HG03280 (cell line): ENCODE measurements around the gene MSANTD4.
"Not testable (repeated sequence)": the region's sequence is repeated elsewhere in the genome, so short reads cannot be mapped to it uniquely, and the experiment has no call there.

Experiments
- ATAC-seq: cut with Tn5 transposase; IDR thresholded peaks from one replicate; pipeline ENCODE4 v1.9.1; 2021; ENCODE audit warnings: mild to moderate bottlenecking, moderate library complexity; ENCODE audit not compliant: unreplicated experiment

MSANTD4 gene

GRCh38 chr11:106021967-106022794 is at the start of gene MSANTD4:
Gene MSANTD4 (minus strand): TSS chr11:106022240. CDS start chr11:106010917, 11,323 bp downstream.
- peak; percentile 98 for ATAC-seq

- no peak for ATAC-seq
Observed at GRCh38 chr11:106070606-106071005, 48.6 kb upstream of the MSANTD4 start.

DNA sequence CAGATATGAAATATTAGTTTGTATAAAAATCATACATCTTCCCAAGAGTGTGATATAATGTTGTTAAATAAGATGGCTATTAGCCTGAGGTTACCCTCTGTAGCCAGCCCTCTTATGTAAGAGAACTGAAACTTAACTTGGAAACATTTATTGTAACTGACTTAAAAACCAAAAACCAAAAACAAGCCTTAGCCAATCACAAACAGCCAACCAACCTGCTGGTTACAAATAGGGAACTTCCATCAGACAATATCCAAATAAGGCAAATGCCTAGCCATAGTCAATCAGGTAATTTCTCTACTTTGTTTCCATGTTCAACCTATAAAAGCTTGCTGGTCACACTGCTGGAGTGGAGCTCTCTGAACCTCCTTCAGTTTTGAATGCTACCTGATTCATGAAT is 41.0 kb upstream of the MSANTD4 start:
- no peak for ATAC-seq

- ATAC-seq = no peak
Observed at GRCh38 chr11:106061954-106062949, 40.2 kb upstream of the MSANTD4 start.

- ATAC-seq = no peak
Observed at GRCh38 chr11:106061249-106061784, 39.3 kb upstream of the MSANTD4 start.

DNA sequence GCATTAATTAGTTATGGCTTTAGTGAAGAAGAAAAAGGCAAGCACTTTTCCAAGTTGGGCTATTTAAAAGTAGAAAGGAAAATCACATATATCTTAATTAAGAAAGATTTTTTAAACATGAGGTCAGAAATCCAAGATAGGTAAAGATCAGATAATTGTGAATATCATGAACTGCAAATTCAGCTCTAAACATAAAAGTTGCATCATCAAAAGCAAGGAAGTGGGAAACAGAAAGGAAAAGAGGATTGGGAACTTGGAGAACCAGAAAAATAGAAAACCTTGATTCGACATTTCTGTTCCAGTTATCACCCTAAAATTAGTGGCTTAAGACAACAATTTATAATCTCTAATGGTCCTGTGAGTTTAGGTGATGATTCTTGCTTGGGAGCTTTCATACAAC is 37.6 kb upstream of the MSANTD4 start:
- ATAC-seq = no peak

DNA sequence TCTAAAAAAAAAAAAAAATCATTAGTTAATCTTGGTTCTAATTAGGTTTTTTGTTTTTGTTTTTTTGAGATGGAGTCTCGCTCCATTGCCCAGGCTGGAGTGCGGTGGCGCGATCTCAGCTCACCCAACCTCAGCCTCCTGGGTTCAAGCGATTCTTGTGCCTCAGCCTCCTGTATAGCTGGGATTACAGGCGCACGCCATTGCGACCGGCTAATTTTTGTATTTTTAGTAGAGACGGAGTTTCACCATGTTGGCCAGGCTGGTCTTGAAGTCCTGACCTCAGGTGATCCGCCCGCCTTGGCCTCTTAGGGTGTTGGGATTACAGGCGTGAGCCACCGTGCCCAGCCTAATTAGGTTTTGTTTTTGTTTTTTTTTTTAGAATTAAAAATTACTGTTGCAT is 36.3 kb upstream of the MSANTD4 start:
- ATAC-seq = not testable (repeated sequence)

GRCh38 chr11:106051103-106051502 is 29.1 kb upstream of the MSANTD4 start:
- ATAC-seq = no peak

DNA sequence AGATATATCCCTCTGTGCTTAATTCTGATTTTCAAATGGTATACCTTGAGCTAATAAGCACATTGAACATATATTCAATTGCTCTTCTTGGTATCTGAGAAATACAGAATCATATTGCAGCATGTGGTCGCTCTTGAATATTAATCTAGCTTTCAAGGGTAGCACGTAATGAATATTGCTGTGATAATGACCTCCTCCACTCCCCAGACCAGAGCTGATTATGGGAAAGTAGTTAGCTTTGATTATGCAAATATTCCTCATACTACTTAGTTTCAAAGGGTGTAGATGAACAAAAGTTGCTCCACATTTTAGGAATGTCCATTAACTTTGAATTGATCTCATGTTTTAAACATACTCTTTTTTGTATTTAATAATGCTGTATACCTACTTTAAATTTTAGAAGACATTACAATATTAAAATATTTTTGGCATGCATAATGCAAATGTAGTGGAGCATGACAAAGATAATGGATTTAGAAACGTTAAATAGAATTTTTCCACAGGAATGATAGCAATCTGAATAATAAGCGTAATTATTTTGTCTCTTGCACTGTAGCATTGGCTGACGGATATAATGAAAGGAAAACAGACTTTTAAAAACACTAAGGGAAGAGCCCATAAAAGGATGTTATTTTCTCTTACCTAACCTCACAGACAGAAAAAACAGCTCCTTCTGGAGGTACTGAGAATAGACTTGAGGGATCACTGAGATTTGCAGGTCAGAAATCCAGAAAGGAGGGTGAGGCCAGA is 27.9 kb upstream of the MSANTD4 start:
- ATAC-seq = no peak

GRCh38 chr11:106047631-106048030 is 25.6 kb upstream of the MSANTD4 start:
- no peak for ATAC-seq

GRCh38 chr11:106043540-106043939 is 21.5 kb upstream of the MSANTD4 start:
- no peak for ATAC-seq

DNA sequence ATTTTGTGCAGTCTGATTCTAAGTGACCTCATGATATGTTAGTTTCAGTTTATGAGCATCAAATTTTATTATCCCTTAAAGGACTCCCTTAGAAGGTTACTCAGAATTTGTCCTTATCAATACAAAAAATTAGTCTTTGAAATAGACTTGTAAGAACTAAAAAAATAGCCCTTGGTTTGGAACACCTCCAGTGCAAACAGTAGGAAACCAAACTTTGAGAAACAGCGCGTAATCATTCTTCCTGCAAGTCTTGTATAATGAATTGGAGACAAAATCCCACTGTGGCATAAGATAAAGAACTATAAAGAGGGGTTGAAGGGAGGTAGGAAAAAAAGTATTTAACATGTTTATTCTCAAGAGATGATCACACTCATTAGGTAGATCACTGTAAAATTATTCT is 10.8 kb upstream of the MSANTD4 start:
- no peak for ATAC-seq

GRCh38 chr11:106031936-106032335 is 9.9 kb upstream of the MSANTD4 start:
- ATAC-seq = no peak

GRCh38 chr11:106031202-106031810 is 9.3 kb upstream of the MSANTD4 start:
- no peak for ATAC-seq

DNA sequence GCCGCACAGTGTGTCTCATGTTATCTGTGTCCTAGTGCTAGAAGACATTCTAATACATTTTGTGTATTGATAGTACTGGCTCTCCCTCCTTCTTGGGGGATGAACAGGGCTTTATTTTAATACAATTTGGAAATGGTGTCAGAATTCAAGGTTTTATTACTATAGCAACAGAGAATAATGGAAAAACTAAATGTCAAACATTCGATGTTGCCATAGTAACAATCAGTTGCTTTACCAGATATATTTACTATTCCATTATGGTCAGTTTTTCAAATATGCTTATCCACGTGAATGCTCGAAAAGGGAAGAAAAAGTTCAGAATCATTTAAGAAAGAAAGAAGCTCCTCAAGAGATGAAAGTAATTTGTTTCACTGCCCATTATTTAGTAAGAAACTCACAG is 8.6 kb upstream of the MSANTD4 start:
- ATAC-seq = no peak

DNA sequence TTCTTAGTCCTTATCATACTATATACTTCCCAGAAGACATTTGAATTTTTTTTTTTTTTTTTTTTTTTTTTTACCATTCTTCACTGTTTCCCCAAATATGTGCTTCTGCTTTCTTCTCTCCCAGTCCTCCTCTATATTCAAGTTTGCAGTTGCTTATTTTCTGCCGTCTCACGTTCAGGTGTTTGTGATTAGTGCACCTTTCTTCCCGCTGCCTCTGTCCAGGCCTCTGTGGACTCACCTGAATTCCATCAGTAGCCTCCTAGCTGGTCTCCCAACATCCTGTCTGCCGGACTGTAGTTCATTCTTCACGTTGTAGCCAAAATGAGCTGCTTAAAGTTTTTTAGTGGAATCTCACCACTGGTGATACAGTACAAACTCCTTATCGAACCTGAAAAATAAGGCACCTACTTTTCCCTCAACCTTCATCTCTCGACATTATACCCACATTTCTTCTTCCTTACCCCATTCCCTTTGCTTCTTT is 795 bp upstream of the MSANTD4 start:
- ATAC-seq = no peak

DNA sequence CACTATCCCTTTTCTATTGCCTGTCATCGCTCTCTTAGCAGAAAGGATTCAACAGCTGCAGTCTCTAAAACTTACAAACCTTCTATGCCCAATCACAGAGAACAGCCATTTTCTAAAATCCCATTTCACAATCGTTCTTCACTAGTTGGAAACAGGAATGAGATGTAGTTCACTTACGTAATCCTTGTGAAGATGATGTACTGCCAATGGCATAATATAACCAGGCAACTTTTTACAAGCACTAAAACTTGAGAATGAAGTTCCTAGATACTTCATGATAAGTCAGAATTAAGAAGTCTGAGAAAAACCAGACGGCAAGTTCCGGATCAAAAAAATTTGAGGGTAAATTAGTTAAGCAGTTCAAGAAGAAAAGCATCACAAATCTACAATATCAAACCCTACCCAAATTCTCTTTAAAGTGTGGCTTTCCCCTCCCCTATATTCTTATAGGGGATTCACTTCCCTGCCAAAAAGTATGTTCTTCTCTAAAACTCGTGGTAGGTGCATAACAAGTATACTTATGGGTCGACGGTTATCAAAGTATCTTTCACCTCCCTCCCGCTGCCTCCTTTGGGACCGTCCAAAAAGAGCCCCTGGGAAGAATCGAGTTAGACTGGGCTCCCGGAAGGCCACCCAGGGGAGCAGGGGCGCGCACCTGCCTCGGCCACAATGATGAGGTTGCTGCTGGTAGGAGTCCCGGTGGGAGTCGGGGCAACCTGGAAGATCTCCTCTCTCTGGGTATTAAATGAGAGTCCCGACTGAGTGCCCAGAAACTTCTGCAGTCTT is 666 bp downstream of the MSANTD4 start:
- peak; percentile 7 for ATAC-seq

DNA sequence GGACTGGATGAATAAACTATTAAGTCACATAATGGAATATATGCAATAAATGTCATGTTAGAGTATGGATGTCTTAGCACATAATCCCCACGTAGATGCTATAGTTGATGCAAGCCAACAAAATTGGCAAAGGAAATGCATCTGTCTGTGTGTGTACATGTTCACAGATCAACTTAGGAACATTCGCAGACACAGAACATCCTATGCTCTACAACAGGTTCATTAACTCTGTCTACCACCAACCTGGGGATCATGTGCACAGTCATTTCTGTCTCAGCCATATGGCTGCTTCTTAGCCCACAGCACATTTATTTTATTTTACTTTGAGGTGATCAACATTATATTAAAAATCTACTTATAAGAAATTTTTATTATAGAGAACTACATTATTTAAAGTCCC is 4.9 kb downstream of the MSANTD4 start:
- no peak for ATAC-seq

DNA sequence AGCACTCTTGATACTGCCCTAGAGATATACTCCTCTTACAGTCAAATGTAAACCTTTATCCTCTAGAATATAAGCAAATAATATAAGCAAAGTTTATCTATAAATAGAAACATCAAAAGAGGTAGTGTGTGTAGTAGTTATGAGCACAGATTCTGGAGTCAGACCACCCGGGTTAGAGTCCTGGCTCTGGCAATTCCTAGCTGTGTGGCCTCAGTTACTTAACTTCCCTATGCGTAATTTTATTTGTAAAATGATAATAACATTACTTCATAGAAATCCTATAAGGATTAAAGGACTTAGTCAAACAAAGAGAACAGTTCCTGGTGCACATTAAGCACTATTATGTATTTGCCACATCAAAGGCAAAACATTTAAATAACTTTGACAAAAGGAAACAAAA is 7.0 kb downstream of the MSANTD4 start:
- no peak for ATAC-seq
